ENCODE results near the gene ZNF773.
A peak's percentile ranks its signal among the peaks of the same experiment; 100 is the strongest.
"Not testable (repeated sequence)": the region's sequence is repeated elsewhere in the genome, so short reads cannot be mapped to it uniquely, and the experiment has no call there.

The ZNF773 gene

DNA sequence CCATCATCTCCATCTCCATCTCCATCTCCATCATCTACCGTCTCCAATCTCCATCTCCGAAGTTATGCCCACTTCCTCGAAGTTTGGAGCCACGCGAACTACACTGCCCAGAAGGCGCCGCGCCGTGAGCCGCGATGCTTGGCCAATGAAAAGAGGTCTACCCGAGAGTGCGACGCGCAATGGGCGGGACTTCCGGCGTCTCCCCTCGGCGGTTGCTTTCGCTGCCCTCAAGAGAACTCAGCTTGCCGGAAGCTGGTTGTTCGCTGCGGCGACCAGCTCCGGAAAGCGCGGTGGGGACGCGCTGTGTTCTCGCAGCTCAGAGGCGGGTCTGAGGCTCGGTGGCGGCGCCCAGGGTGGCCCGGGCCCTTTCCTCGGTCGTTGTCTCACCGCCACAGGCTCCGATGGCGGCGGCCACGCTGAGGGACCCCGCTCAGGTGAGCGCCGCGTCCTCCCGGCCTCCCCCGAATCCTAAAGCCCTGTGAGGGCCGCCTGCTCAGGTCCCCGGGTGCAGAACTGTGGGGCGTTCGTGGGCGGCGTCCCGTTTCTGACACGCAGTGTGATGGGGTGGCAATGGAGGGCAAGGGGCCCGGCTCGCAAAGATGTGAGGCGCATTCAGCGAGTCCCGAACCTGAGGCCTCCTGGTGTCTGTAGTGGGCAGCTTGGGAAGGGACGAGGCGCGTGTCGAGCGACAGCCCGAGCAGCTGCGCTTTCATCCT lies at the start of gene ZNF773:
Gene ZNF773 (plus strand): TSS at position 259 of the 716 bp plus-strand sequence. CDS start 143 bp downstream, at position 402.
- peak; percentile 87 for DNase-seq (ENCODE audit: low read depth, low spot score)

GRCh38 chr19:57452307-57452706 lies 47.4 kb upstream of the ZNF773 start:
- DNase-seq (ENCODE audit: low read depth, low spot score), result no peak

GRCh38 chr19:57465680-57466381 lies 33.9 kb upstream of the ZNF773 start:
- no peak for DNase-seq (ENCODE audit: low read depth, low spot score)

- no peak for DNase-seq (ENCODE audit: low read depth, low spot score)
These were observed 33.2 kb upstream of the ZNF773 start for GRCh38 chr19:57466489-57466888.

GRCh38 chr19:57473646-57474045 lies 26.1 kb upstream of the ZNF773 start:
- DNase-seq (ENCODE audit: low read depth, low spot score), result no peak

GRCh38 chr19:57477191-57478008 lies 22.3 kb upstream of the ZNF773 start, which contains the start of gene ZNF772:
Gene ZNF772 (minus strand): TSS chr19:57477566. CDS start chr19:57477309, 257 bp downstream.
- peak; percentile 87 for DNase-seq (ENCODE audit: low read depth, low spot score)

- peak; percentile 87 for DNase-seq (ENCODE audit: low read depth, low spot score)
These were observed 12.1 kb upstream of the ZNF773 start, which contains the start of gene ZNF419 for GRCh38 chr19:57487477-57488298. Gene ZNF419 (plus strand): TSS chr19:57487750. CDS start chr19:57487951, 201 bp downstream.

DNA sequence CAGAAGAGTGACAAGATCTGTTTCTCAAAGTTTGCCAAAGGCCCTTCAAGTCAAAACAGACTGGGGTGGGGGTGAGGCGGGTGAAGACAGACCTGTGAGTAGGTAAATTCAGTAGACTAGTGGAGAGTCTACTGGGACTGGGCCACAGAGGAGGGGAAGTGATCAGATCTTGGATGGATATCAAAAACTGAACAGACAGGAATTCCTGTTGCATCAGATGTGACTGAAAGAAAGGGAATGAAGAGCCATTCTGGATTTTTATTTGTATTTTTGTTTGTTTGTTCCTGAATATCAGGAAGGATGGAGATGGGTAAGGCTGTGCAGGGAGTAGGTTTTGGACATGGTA lies 11.5 kb upstream of the ZNF773 start:
- DNase-seq (ENCODE audit: low read depth, low spot score), result not testable (repeated sequence)

- DNase-seq (ENCODE audit: low read depth, low spot score), result not testable (repeated sequence)
These were observed 432 bp upstream of the ZNF773 start for GRCh38 chr19:57499332-57499679.

DNA sequence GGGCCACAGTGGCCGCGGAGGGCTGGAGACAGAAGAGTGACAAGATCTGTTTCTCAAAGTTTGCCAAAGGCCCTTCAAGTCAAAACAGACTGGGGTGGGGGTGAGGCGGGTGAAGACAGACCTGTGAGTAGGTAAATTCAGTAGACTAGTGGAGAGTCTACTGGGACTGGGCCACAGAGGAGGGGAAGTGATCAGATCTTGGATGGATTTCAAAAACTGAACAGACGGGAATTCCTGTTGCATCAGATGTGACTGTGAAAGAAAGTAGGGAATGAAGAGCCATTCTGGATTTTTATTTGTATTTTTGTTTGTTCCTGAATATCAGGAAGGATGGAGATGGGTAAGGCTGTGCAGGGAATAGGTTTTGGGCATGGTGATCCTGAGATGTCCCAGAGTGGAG lies 662 bp downstream of the ZNF773 start:
- DNase-seq (ENCODE audit: low read depth, low spot score), result not testable (repeated sequence)

GRCh38 chr19:57506163-57506562 lies 6.4 kb downstream of the ZNF773 start:
- DNase-seq (ENCODE audit: low read depth, low spot score), result no peak

GRCh38 chr19:57511484-57511883 lies 11.7 kb downstream of the ZNF773 start:
- no peak for DNase-seq (ENCODE audit: low read depth, low spot score)

GRCh38 chr19:57512845-57513244 lies 13.1 kb downstream of the ZNF773 start:
- DNase-seq (ENCODE audit: low read depth, low spot score), result no peak

DNA sequence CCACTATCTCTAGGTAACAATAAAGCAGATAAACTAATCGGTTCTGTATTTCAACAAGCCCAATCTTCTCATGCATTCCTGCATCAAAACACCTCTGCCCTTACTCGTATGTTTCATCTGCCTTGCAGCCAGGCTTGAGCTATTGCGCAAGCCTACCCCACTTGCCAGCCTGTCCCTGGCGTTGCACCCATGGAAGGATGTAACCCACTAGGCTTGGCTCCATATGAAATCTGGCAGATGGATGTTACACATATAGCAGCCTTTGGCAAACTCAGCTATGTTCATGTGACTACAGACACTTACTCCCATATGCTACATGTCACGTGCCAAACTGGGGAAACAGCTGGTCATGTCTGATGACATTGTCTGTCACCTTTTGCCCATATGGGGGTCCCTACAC lies 15.5 kb downstream of the ZNF773 start:
- no peak for DNase-seq (ENCODE audit: low read depth, low spot score)

GRCh38 chr19:57518021-57518420 lies 18.3 kb downstream of the ZNF773 start:
- DNase-seq (ENCODE audit: low read depth, low spot score), result not testable (repeated sequence)

- peak; percentile 95 for DNase-seq (ENCODE audit: low read depth, low spot score)
These were observed 27.6 kb downstream of the ZNF773 start, which contains the start of gene ZNF549 for GRCh38 chr19:57527136-57527881. Gene ZNF549 (plus strand): TSS chr19:57527356. CDS start chr19:57527574, 218 bp downstream.

DNA sequence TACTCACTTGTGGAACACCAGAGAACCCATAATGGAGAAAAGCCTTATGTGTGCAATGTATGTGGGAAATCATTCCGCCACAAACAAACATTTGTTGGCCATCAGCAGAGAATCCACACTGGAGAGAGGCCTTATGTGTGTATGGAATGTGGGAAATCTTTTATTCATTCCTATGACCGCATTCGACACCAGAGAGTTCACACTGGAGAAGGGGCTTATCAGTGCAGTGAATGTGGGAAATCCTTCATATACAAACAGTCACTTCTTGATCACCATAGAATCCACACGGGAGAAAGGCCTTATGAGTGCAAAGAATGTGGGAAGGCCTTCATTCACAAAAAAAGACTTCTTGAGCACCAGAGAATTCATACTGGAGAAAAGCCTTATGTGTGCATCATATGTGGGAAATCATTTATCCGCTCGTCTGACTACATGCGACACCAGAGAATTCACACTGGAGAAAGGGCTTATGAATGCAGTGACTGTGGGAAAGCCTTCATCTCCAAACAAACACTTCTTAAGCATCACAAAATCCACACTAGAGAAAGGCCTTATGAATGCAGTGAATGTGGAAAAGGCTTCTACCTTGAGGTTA lies 38.3 kb downstream of the ZNF773 start:
- no peak for DNase-seq (ENCODE audit: low read depth, low spot score)

- no peak for DNase-seq (ENCODE audit: low read depth, low spot score)
These were observed 46.8 kb downstream of the ZNF773 start for GRCh38 chr19:57546513-57546912.

GRCh38 chr19:57552432-57552831 lies 52.7 kb downstream of the ZNF773 start:
- no peak for DNase-seq (ENCODE audit: low read depth, low spot score)

- no peak for DNase-seq (ENCODE audit: low read depth, low spot score)
These were observed 57.9 kb downstream of the ZNF773 start for GRCh38 chr19:57557659-57558058.
